Measurements from ENCODE around the gene AKR1B15.
A peak's percentile ranks its signal among the peaks of the same experiment; 100 is the strongest.
"Not testable (repeated sequence)": the region's sequence is repeated elsewhere in the genome, so short reads cannot be mapped to it uniquely, and the experiment has no call there.

AKR1B15 gene

DNA sequence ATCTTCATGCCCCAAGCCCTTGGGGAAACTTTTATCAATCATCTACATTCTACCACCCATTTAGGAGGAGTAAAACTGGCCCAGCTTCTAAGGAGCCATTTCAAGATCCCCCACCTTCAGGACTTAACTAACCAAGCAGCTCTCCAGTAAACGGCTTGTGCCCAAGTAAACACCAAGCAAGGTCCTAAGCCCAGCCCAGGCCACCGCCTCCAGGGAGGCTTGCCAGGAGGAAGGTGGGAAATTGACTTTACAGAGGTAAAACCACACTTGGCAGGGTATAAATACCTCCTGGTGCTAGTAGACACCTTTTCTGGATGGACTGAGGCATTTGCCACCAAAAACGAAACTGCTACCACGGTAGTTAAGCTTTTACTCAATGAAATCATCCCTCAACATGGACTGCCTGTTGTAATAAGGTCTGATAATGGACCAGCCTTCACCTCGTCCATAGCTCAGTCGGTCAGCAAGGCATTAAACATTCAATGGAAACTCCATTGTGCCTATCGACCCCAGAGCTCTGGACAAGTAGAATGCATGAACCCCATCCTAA is 5.6 kb downstream of the AKR1B15 start:
- DNase-seq (ENCODE audit: low read depth, low spot score): no peak
- TF ChIP-seq, protein P1, sequence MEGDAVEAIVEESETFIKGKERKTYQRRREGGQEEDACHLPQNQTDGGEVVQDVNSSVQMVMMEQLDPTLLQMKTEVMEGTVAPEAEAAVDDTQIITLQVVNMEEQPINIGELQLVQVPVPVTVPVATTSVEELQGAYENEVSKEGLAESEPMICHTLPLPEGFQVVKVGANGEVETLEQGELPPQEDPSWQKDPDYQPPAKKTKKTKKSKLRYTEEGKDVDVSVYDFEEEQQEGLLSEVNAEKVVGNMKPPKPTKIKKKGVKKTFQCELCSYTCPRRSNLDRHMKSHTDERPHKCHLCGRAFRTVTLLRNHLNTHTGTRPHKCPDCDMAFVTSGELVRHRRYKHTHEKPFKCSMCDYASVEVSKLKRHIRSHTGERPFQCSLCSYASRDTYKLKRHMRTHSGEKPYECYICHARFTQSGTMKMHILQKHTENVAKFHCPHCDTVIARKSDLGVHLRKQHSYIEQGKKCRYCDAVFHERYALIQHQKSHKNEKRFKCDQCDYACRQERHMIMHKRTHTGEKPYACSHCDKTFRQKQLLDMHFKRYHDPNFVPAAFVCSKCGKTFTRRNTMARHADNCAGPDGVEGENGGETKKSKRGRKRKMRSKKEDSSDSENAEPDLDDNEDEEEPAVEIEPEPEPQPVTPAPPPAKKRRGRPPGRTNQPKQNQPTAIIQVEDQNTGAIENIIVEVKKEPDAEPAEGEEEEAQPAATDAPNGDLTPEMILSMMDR (IDR thresholded peaks at IDR 0.05; ENCODE audit: insufficient read depth, low read length, missing control alignments): no peak
- CTCF ChIA-PET: interaction anchor here (0.8 to 6.4 kb wide), 10 partner anchors 8 to 122 kb away, joined by 3 to 67 read pairs (median 4); partner anchors contain the start of gene AKR1B15
- POLR2A ChIA-PET: no interaction called here
- no peak overlapping the region for H3K4me3 ChIP-seq (ENCODE audit: low read depth, low read length)

DNA sequence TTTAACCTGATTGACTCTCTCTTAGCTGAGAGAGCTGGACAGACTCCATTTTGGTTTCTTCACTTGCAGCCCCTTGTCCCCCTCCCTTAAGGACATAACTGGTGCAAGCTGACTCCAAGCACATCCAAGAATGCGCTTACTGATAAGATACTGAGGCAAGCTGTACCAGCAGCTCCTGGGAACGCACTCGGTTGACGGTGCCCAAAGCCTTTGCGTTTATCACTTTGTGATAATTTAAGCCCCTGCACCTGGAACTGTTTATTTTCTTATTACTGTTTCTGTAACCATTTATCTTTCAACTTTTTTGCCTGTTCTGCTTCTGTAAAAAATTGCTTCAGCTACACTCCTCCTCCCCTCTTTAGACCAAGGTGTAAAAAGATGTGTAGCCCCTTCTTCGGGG is 8.5 kb downstream of the AKR1B15 start:
- POLR2A ChIA-PET: no interaction called here
- CTCF ChIA-PET: interaction anchor here (0.7 to 6.4 kb wide), 7 partner anchors 11 to 127 kb away, joined by 3 to 67 read pairs (median 3); partner anchors contain the start of gene AKR1B15
- no peak for DNase-seq (ENCODE audit: low read depth, low spot score)
- TF ChIP-seq, protein P1 (IDR thresholded peaks at IDR 0.05; ENCODE audit: insufficient read depth, low read length, missing control alignments): no peak
- H3K4me3 ChIP-seq (ENCODE audit: low read depth, low read length): no peak overlapping the region

DNA sequence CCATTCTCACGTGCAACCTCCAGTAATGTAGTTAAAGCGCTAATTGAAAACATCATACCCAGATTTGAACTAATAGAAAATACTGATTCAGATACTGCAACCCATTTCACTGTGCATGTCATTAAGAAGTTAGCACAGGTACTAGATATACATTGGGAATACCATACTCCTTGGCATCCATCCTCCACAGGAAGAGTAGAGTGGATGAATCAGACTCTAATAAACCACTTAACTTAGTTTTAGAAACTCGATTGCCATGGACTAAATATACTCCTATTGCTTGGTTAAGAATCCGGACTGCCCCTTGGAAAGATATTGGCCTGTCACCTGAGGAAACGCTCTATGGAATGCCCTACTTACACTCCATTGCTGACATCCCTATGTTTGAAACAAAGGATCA is 9.5 kb downstream of the AKR1B15 start:
- POLR2A ChIA-PET: no interaction called here
- DNase-seq (ENCODE audit: low read depth, low spot score): no peak
- CTCF ChIA-PET: interaction anchor here (1.2 to 6.4 kb wide), 4 partner anchors 11 to 44 kb away, joined by 3 to 67 read pairs (median 8); partner anchors contain the start of gene AKR1B15
- TF ChIP-seq, protein P1 (IDR thresholded peaks at IDR 0.05; ENCODE audit: insufficient read depth, low read length, missing control alignments): no peak
- H3K4me3 ChIP-seq (ENCODE audit: low read depth, low read length): no peak overlapping the region

DNA sequence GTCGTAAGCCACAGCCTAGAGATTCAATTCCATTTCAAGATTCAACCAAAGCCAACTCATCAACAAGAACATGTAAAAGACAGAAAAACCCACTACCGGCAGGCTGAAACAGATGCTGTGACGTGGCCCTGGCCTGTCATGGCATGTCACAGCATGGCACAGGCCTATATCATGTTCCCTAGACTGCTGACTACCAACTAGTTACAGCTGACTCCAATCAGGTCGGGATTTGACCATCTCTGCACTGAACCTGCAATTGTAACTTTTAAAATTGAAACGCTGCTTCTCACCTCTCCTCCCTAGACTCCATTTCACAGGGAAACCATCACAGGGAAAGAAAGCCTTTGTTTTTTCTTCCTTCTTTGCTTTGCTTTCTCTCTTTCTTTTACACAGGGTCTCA is 12.7 kb downstream of the AKR1B15 start:
- CTCF ChIA-PET: interaction anchor here (1.2 to 7.3 kb wide), 3 partner anchors 14 to 129 kb away, joined by 5 to 36 read pairs (median 7); partner anchors contain the start of gene AKR1B15
- POLR2A ChIA-PET; DNase-seq (ENCODE audit: low read depth, low spot score); H3K4me3 ChIP-seq (ENCODE audit: low read depth, low read length): not testable (repeated sequence)

DNA sequence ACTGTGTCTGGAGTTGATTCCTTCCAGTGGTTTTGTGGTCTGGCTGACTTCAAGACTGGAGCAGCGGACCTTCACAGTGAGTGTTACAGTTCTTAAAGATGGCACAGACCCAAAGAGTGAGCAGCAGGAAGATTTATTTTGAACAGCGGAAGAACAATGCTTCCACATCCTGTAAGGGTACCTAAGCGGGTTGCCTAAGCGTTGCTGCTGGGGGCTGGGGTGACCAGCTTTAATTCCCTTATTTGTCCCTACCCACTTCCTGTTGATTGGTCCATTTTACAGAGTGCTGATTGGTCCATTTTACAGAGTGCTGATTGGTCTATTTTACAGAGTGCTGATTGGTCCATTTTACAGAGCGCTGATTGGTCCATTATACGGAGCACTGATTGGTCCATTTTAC is 13.2 kb downstream of the AKR1B15 start:
- DNase-seq (ENCODE audit: low read depth, low spot score): peak; percentile 45
- ChIA-PET CTCF (interaction anchor here (2.6 to 7.3 kb wide), 2 partner anchors 15 to 129 kb away, joined by 7 to 36 read pairs; partner anchors contain the start of gene AKR1B15), POLR2A (no interaction called here)
- TF ChIP-seq, protein P1 (IDR thresholded peaks at IDR 0.05; ENCODE audit: insufficient read depth, low read length, missing control alignments): no peak
- H3K4me3 ChIP-seq (ENCODE audit: low read depth, low read length): no peak overlapping the region

DNA sequence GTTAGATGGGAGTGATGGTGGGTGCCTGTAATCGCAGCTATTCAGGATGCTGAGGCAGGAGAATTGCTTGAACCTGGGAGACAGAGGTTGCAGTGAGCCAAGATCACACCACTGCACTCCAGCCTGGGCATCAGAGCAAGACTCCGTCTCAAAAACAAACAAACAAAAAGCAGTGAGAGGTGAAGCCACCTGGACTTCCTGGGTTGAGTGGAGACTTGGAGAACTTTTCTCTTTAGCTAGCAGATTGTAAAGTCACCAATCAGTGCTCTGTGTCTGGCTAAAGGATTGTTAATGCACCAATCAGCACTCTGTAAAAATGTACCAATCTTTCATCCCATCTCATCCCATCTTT is 14.5 kb downstream of the AKR1B15 start:
- not testable (repeated sequence) for DNase-seq (ENCODE audit: low read depth, low spot score); H3K4me3 ChIP-seq (ENCODE audit: low read depth, low read length)
- ChIA-PET CTCF (interaction anchor here (0.6 to 7.3 kb wide), 4 partner anchors 9 to 43 kb away, joined by 3 to 36 read pairs (median 4); partner anchors contain the start of gene AKR1B15), POLR2A (interaction anchor here (0.8 kb wide), 1 partner anchor 50 kb away, joined by 3 read pairs; no protein-coding TSS in a partner anchor)

DNA sequence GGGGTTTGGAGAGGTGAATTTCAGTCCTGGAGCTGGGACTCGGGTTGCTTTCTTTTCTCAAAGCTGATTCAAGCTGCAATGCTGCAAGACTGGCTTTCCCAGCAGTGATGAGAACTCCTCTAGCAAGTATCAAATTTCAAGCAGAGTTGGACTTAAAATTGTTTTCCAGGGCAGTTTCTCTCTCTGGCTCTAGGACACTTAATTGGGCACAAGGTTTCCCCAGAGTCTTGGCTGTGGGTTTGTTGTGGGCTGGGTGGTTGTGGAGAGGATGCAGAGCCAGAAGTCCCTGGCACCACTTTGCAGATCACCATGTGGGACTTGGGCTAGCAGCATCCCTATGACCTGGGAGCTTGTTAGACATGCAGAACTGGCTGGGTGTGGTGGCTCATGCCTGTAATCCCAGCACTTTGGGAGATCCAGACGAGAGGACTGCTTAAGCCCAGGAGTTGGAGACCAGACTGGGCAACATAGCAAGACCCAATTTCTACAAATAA is 16.8 kb downstream of the AKR1B15 start:
- no peak overlapping the region for H3K4me3 ChIP-seq (ENCODE audit: low read depth, low read length)
- TF ChIP-seq, protein P1 (IDR thresholded peaks at IDR 0.05; ENCODE audit: insufficient read depth, low read length, missing control alignments): no peak
- DNase-seq (ENCODE audit: low read depth, low spot score): no peak
- CTCF ChIA-PET: interaction anchor here (0.8 to 7.3 kb wide), 3 partner anchors 9 to 18 kb away, joined by 3 to 36 read pairs (median 4); partner anchors contain the start of gene AKR1B15
- POLR2A ChIA-PET: no interaction called here
